GM08714 (cell line): Measurements from ENCODE around the gene SLC35A2.

Source experiments
- H3K4me3 ChIP-seq: fragments of 200-500 bp; sonication (Bioruptor generic); 2 replicates; pipeline ENCODE4 v1.5.1; 2014; ENCODE audit warnings: mild to moderate bottlenecking, low read length, inconsistent platforms
- ZNF274 ChIP-seq: IDR thresholded peaks from 2 replicates; pipeline ENCODE4 v1.6.1; 2012; ENCODE audit warnings: mild to moderate bottlenecking, low read depth, low read length

SLC35A2 gene

GRCh38 chrX:48937054-48937907 lies 25.8 kb upstream of the SLC35A2 start:
- no peak for TF ChIP-seq ZNF274
- peak overlapping the region; percentile 8; the same call in 1 of the 2 replicates for H3K4me3 ChIP-seq

- no peak for TF ChIP-seq ZNF274
- no peak overlapping the region; the same call in 1 of the 2 replicates for H3K4me3 ChIP-seq
These were observed 25.1 kb upstream of the SLC35A2 start for GRCh38 chrX:48936429-48937053.

- TF ChIP-seq ZNF274: no peak
- H3K4me3 ChIP-seq: no peak overlapping the region
These were observed 23.8 kb upstream of the SLC35A2 start for GRCh38 chrX:48935301-48935670.

- no peak overlapping the region for H3K4me3 ChIP-seq
- TF ChIP-seq ZNF274: no peak
These were observed 23.3 kb upstream of the SLC35A2 start for GRCh38 chrX:48934581-48935300.

GRCh38 chrX:48933757-48934156 lies 22.3 kb upstream of the SLC35A2 start:
- H3K4me3 ChIP-seq: no peak overlapping the region
- TF ChIP-seq ZNF274: no peak

GRCh38 chrX:48927736-48928382 lies 16.4 kb upstream of the SLC35A2 start:
- H3K4me3 ChIP-seq: no peak overlapping the region

GRCh38 chrX:48927123-48927522 lies 15.7 kb upstream of the SLC35A2 start:
- H3K4me3 ChIP-seq: no peak overlapping the region
- no peak for TF ChIP-seq ZNF274

More at GRCh38 chrX:48927736-48928382, 16.4 kb upstream of the SLC35A2 start:
- TF ChIP-seq ZNF274: no peak

GRCh38 chrX:48924270-48924669 lies 12.8 kb upstream of the SLC35A2 start:
- H3K4me3 ChIP-seq: no peak overlapping the region
- TF ChIP-seq ZNF274: no peak

- no peak for TF ChIP-seq ZNF274
- H3K4me3 ChIP-seq: no peak overlapping the region
These were observed 12.3 kb upstream of the SLC35A2 start for GRCh38 chrX:48923771-48924170.

- H3K4me3 ChIP-seq: no peak overlapping the region
- no peak for TF ChIP-seq ZNF274
These were observed 9.3 kb upstream of the SLC35A2 start for GRCh38 chrX:48920718-48921104.

- H3K4me3 ChIP-seq: no peak overlapping the region; the same call in 1 of the 2 replicates
- no peak for TF ChIP-seq ZNF274
These were observed 8.7 kb upstream of the SLC35A2 start for GRCh38 chrX:48919947-48920717.

GRCh38 chrX:48919360-48919841 lies 8.0 kb upstream of the SLC35A2 start:
- peak overlapping the region; percentile 23; the same call in 1 of the 2 replicates for H3K4me3 ChIP-seq
- TF ChIP-seq ZNF274: no peak

- peak within 1 kb of the TSS; percentile 84 for H3K4me3 ChIP-seq
- no peak for TF ChIP-seq ZNF274
These were observed 7.3 kb upstream of the SLC35A2 start, which contains the start of gene PIM2 for GRCh38 chrX:48918643-48919340. TSS of gene PIM2 (minus strand) at chrX:48919024. CDS start at chrX:48918834, 190 bp downstream.

GRCh38 chrX:48918301-48918642 lies 6.8 kb upstream of the SLC35A2 start:
- H3K4me3 ChIP-seq: peak overlapping the region; percentile 84
- no peak for TF ChIP-seq ZNF274
